ENCODE measurements around the gene STEAP4.

The STEAP4 gene

GRCh38 chr7:88306590-88307048 lies at the start of gene STEAP4:
STEAP4 (minus strand) TSS chr7:88306894; CDS start chr7:88284269, 22,625 bp downstream.
- no peak for DNase-seq

- DNase-seq = no peak
These were observed 48.3 kb upstream of the STEAP4 start for GRCh38 chr7:88355011-88355410.

DNA sequence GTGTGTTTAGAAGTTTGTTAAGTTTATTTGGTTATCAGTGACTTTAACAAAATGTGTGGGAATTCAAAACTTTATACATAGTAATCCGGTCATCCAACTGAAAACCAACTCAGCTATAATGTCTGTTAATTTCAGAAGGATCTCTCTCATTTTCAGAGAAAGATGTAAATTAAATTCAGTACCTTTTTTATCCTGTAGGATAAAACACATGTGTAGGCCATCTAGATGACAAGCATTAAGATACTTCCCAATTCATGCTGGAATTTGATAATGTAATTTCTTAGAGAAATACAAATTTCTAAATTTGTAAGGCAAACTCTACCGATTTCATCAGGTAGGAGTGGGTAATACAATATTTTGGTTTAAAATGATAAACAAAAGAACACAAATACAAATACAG lies 43.4 kb upstream of the STEAP4 start:
- DNase-seq = no peak

DNA sequence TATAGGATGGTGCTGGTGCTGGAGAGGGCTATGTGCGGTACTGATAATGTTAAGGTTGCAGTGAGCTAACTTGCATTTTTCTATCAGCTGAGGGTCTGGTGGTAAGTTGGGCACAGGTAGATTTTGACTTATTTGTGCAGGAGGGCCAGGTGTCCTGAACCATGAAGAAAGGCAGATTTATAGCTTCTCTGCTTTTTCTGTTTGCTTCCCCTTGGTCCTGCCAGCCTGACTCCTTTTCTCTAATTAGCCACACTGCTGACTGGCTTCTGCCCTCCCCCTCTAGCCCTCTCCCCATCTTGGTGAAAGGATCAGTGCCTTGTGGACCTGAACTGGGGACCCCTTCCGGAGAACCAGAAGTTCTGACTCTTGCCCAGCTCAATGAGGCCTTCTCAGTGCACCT lies 40.8 kb upstream of the STEAP4 start:
- no peak for DNase-seq

- no peak for DNase-seq
These were observed 40.4 kb upstream of the STEAP4 start for GRCh38 chr7:88347090-88347489.

DNA sequence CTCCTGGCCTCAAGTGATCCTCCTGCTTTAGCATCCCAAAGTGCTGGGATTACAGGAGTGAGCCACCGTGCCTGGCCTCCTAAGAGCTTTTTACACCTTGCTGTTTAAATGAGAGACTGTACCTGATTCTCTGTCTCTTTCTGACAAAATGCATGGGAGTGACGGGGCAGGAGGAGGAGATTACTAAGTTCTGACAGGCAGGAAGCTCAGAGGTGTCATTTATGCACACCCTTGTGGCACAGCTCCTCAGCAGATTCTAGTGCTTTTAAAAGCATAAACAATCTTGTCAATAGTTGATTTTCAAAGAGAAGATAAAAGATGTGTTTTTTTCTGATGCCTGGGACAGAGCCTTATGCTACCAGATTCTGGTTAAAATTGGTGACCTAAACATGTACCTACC lies 39.7 kb upstream of the STEAP4 start:
- DNase-seq = no peak

DNA sequence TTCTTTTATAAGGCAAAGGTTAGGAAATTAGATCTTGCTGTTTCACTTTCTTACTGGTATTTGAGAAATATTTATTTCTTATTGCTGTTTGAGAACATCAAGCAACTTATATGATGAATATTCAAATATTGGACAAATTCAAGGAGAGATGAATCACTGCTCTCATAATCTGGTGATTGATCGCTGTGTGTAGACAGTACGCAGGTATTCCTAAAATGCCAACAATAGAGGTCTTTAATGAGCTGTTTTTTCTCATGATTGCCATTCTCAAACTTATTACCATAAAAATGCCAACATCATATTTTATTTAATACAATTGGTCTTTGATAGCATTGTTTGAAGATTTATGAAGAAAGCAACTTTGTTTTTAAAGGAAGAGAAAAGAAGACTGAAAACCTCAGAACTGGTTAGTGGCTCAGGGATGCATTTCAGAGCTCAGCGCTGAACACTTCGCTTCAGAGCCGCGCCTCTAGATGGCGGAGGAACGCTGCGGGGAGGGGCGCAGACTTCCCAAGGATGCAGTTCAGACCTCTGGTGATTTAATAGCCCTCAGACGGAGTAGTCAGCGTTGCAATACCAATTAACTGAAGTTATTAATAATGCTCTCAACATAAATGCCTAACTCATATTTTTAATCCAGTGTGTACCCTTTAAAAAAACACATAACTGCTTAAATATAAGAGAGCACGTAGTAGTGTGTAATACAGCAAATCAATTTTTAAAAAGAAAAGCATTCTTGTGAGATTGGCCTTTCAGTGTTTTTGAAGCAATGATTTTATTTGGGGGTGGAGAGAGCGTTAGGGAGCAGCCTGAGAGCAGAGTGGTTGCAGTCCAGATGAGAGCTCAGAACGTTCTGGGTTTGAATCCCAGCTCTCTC lies 38.5 kb upstream of the STEAP4 start:
- no peak for DNase-seq

DNA sequence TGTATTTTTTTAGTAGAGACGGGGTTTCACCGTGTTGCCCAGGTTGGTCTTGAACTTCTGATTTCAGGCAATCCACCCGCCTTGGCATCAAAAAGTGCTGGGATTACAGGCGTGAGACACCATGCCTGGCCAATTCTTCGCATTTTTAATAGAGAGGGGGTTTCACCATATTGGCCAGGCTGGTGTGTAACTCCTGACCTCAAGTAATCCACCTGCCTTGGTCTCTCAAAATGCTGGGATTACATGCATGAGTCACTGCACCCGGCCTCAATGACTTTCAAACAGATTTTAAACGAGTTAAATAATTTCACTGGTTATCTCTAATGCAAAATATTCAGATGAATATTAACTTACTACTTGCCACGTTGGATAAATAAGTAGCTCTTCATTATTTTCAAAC lies 37.6 kb upstream of the STEAP4 start:
- DNase-seq = no peak

GRCh38 chr7:88339195-88339922 lies 32.7 kb upstream of the STEAP4 start:
- no peak for DNase-seq

GRCh38 chr7:88338503-88338902 lies 31.8 kb upstream of the STEAP4 start:
- no peak for DNase-seq

DNA sequence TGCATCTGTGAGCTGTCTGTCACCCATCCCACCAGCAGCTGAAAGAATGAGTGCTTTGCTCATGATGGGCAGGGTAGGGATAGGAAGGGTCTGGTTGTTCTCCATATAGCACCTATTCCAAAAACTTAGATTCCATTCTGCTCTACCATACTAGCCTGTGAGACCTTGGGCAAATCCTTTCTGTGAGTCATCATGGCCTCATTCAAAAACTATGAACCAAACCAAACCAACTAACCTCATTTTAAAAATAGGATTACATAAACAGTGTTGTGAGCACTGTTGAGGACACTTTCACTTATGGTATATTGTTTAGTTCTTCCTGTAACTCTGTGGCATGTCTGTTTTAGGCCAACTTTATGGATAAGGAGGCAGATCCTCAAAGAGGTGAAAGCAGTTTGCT lies 30.9 kb upstream of the STEAP4 start:
- no peak for DNase-seq

- no peak for DNase-seq
These were observed 24.6 kb upstream of the STEAP4 start for GRCh38 chr7:88331322-88331721.

- no peak for DNase-seq
These were observed 23.1 kb upstream of the STEAP4 start for GRCh38 chr7:88329532-88330463.

GRCh38 chr7:88328787-88329186 lies 22.1 kb upstream of the STEAP4 start:
- DNase-seq = no peak

GRCh38 chr7:88324699-88325098 lies 18.0 kb upstream of the STEAP4 start:
- no peak for DNase-seq

DNA sequence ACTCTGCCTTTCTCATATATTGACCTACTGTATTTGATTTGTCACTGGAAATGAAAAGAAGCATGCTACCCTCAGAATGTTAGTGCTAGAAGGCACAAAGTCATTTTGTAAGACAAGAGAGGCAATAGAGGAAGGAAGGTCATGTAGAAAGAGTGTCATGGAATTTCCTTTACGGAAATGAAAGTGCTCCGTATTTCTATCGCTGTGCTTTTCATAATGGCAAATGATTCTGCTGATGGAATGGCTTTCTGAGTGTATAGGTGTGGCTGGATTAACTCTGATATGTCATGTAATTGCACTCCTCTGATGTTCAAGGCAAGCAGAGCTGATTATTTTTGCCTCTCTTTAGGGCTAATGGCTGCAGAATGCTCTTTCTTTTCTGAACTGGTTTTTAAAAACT lies 15.5 kb upstream of the STEAP4 start:
- no peak for DNase-seq

DNA sequence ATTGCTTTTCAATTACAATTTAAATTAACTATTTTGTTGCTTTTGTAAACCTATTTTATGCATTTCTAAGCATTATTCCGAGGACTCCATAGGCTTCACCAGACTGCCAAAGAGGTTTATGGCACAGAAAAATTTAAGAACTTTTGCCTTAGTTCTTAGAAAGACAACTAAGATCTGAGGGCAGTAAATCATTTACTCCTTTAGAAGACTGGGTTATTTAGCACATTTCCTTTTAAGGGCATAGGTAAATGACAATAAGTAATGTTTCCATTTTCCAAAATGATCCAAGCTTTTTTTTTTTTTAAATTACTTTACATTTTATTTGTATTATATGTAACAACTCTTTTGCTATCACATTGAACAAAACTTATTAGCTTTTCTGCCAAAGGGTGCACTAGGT lies 15.0 kb upstream of the STEAP4 start:
- no peak for DNase-seq

- DNase-seq = no peak
These were observed 11.5 kb upstream of the STEAP4 start for GRCh38 chr7:88318196-88318595.

DNA sequence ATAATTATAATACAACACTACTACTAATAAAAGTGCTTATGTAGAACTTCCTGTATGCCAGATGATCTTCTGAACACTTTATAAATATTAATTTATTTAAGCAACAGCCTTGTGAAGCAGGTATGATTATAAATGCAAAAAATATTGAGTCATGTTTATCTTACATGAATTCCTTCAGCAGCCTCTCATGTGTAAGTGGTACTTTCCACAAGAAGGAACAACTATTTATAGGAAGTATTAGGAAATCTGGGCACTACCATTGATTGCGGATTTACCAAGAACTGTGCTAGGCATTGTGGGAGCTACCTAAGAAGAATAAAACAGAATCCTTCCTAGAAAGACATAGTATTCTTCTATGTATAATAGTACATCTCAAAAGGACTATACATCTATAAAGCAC lies 10.7 kb upstream of the STEAP4 start:
- DNase-seq = no peak

DNA sequence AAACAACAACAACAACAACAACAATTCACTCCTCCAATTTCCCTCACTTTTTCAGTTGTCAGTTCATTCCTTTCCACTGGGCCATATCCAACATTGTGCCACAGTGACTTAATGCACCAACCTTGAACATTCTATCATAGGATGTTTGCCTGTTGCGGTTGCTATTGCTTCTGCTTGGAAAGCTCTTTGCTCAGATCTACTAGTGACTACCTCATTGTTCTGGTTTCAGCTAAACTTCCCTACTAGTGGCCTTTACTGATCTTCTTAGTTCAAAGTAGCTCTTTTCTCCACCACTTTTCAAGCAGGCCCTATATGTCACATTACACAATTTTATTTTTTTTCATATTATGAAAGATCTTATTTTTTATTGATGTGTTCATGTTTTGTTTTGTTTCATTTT lies 9.8 kb upstream of the STEAP4 start:
- DNase-seq = no peak

- DNase-seq = no peak
These were observed 8.8 kb upstream of the STEAP4 start for GRCh38 chr7:88315522-88315921.

GRCh38 chr7:88314061-88314491 lies 7.4 kb upstream of the STEAP4 start:
- DNase-seq = no peak

DNA sequence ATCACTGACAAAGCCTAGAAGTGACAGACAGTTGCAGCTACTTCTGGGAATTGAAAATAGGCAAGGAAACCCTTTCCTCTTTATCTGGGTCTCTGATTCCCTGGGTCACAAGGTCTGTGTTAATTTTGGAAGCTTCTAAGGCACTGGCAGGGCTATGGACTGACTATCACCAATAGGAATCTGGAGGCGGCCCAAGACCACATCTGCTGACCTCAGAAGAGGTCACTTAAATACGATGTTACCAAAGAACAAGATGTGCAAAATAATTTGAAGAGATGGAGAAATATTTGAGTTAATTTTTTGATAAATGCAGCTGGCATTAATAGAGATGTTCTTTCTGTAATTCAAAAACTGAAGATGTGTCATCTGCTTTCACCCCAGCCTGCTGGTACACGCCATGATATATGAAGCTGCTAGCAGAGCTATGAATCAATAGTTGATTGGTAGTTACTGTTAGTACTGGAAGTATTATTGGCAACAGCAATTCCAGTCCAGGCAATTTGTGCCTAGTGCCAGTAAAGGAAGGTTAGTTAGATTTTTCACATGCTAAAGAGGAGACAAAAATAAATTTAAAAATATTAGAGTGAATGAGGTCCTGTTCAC lies 5.5 kb upstream of the STEAP4 start:
- no peak for DNase-seq

Measured in NCI-H345 (cell line).